ENCODE measurements around the gene ITGA1.

ITGA1 gene

DNA sequence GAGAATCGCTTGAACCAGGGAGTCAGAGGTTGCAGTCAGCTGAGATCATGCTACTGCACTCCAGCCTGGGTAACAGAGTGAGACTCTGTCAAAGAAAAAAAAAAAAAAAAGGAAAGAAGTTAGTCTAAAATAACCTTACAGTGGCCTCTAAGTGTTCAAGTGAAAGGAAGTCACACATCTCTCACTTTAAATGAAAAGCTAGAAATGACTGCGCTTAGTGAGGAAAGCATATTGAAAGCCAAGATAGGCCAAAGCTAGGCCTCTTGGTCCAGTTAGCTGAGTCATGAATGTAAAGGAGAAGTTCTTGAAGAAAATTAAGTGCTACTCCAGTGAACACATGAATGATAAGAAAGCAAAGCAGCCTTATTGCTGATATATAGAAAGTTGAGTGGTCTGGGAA lies 38.1 kb downstream of the ITGA1 start (continued):
- TF ChIP-seq PRDM4 (tag by site-specific recombination; IDR thresholded peaks at IDR 0.05) (no peak), ZNF274 (IDR thresholded peaks at IDR 0.05; ENCODE audit: low read length) (no peak), ZNF274 (tag by site-specific recombination; IDR thresholded peaks at IDR 0.05; ENCODE audit: borderline replicate concordance) (no peak)

DNA sequence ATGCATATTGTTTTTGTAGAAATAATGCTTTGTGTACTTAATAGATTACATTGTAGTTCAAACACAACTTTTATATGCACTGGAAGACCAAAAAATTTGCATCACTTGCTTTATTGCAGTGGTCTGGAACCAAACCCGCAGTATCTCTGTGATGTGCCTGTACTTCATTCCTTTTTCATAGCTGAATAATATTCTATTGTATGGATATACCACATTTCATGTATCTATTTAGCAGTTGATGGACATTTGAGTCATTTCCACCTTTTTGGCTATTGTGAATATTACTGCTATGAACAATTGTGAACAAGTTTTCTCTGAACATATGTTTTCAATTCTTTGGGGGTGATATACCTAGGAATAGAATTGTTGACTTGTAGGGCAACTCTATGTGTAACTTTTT lies 40.1 kb downstream of the ITGA1 start:
- no peaks in the 10 kb centered on the region for H3K36me3 ChIP-seq (ENCODE audit: control insufficient read depth in 2 of 2, insufficient read depth in 1 of 2, low read length in 2 of 2)
- H3K4me3 ChIP-seq (ENCODE audit: low read depth, low read length): no peak overlapping the region
- POLR2A ChIA-PET: no interaction called here
- H3K4me1 ChIP-seq (ENCODE audit: control insufficient read depth, insufficient read depth, low read length): no peaks in the 10 kb centered on the region
- TF ChIP-seq ZNF146 (tag by site-specific recombination; IDR thresholded peaks at IDR 0.05) (peak; percentile 60), ZNF202 (tag by site-specific recombination; IDR thresholded peaks at IDR 0.05; ENCODE audit: borderline replicate concordance) (no peak), ZNF510 (tag by site-specific recombination; IDR thresholded peaks at IDR 0.05; ENCODE audit: insufficient replicate concordance) (no peak), ZBTB17 (tag by site-specific recombination; IDR thresholded peaks at IDR 0.05) (no peak), ZNF112 (tag by site-specific recombination; IDR thresholded peaks at IDR 0.05) (no peak), ZNF658 (tag by site-specific recombination; IDR thresholded peaks at IDR 0.05) (no peak)
- TF ChIP-seq, protein P1, sequence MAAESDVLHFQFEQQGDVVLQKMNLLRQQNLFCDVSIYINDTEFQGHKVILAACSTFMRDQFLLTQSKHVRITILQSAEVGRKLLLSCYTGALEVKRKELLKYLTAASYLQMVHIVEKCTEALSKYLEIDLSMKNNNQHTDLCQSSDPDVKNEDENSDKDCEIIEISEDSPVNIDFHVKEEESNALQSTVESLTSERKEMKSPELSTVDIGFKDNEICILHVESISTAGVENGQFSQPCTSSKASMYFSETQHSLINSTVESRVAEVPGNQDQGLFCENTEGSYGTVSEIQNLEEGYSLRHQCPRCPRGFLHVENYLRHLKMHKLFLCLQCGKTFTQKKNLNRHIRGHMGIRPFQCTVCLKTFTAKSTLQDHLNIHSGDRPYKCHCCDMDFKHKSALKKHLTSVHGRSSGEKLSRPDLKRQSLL (tag by site-specific recombination; IDR thresholded peaks at IDR 0.05): no peak
- TF ChIP-seq, protein P2, sequence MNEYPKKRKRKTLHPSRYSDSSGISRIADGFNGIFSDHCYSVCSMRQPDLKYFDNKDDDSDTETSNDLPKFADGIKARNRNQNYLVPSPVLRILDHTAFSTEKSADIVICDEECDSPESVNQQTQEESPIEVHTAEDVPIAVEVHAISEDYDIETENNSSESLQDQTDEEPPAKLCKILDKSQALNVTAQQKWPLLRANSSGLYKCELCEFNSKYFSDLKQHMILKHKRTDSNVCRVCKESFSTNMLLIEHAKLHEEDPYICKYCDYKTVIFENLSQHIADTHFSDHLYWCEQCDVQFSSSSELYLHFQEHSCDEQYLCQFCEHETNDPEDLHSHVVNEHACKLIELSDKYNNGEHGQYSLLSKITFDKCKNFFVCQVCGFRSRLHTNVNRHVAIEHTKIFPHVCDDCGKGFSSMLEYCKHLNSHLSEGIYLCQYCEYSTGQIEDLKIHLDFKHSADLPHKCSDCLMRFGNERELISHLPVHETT (tag by site-specific recombination; IDR thresholded peaks at IDR 0.05): no peak
- CTCF ChIA-PET: interaction anchor here (0.5 kb wide), 1 partner anchor 17 kb away, joined by 6 read pairs; no protein-coding TSS in a partner anchor
- no peak overlapping the region for H3K27ac ChIP-seq (ENCODE audit: extremely low read depth, low read depth, low read length)
- no peaks in the 10 kb centered on the region for H3K9me3 ChIP-seq (ENCODE audit: control insufficient read depth, insufficient read depth, low read depth, low read length)

GRCh38 chr5:52829664-52830063 lies 41.9 kb downstream of the ITGA1 start:
- H3K27ac ChIP-seq (ENCODE audit: extremely low read depth, low read depth, low read length): no peak overlapping the region
- no peaks in the 10 kb centered on the region for H3K36me3 ChIP-seq (ENCODE audit: control insufficient read depth in 2 of 2, insufficient read depth in 1 of 2, low read length in 2 of 2)
- no peaks in the 10 kb centered on the region for H3K9me3 ChIP-seq (ENCODE audit: control insufficient read depth, insufficient read depth, low read depth, low read length)
- H3K4me3 ChIP-seq (ENCODE audit: low read depth, low read length): no peak overlapping the region
- no peaks in the 10 kb centered on the region for H3K4me1 ChIP-seq (ENCODE audit: control insufficient read depth, insufficient read depth, low read length)
- ChIA-PET POLR2A (no interaction called here), CTCF (no interaction called here)
- no peak for TF ChIP-seq ZNF837 (tag by site-specific recombination; IDR thresholded peaks at IDR 0.05)
- no peak for TF ChIP-seq PRDM4 (tag by site-specific recombination; IDR thresholded peaks at IDR 0.05)
- no peak for TF ChIP-seq PRDM6 (tag by site-specific recombination; IDR thresholded peaks at IDR 0.05)
- TF ChIP-seq PRDM2 (tag by site-specific recombination; IDR thresholded peaks at IDR 0.05; ENCODE audit: borderline replicate concordance): no peak
- TF ChIP-seq ZSCAN30 (tag by site-specific recombination; IDR thresholded peaks at IDR 0.05): no peak
- TF ChIP-seq, protein P3, sequence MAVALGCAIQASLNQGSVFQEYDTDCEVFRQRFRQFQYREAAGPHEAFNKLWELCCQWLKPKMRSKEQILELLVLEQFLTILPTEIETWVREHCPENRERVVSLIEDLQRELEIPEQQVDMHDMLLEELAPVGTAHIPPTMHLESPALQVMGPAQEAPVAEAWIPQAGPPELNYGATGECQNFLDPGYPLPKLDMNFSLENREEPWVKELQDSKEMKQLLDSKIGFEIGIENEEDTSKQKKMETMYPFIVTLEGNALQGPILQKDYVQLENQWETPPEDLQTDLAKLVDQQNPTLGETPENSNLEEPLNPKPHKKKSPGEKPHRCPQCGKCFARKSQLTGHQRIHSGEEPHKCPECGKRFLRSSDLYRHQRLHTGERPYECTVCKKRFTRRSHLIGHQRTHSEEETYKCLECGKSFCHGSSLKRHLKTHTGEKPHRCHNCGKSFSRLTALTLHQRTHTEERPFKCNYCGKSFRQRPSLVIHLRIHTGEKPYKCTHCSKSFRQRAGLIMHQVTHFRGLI (tag by site-specific recombination; IDR thresholded peaks at IDR 0.05): no peak
